ENCODE data around the gene TRIM66. TPM values are rescaled to one million over a fixed set of nuclear protein-coding genes. Genes with fewer than 3 reads are reported as not detected.

Gene TRIM66
- polyA plus RNA-seq, 2 of the 4 experiments (the other 2 are of a cell fraction), result 2.5 to 9.8 TPM

- TF ChIP-seq PBX3 (IDR thresholded peaks at IDR 0.05) (no peak), NPAS2 (CRISPR knock-in tag; IDR thresholded peaks at IDR 0.05; ENCODE audit: borderline replicate concordance) (no peak), MAX (IDR thresholded peaks at IDR 0.05) (no peak), CBX2 (IDR thresholded peaks at IDR 0.05; ENCODE audit: borderline replicate concordance, low read depth) (no peak), HOXB5 (CRISPR knock-in tag; IDR thresholded peaks at IDR 0.05) (no peak), POLR2AphosphoS2 (conservative IDR thresholded peaks at IDR 0.05; ENCODE audit: low read length) (no peak)
Observed at GRCh38 chr11:8601376-8602133, 80.9 kb downstream of the TRIM66 start (continued).

- no peak for DNase-seq (ENCODE audit: low read depth in 1 of 2, low spot score in 1 of 2)
- no peak overlapping the region for H3K4me2 ChIP-seq
- ChIA-PET POLR2A (no interaction called here), CTCF (interaction anchor here (0.9 to 1.0 kb wide), 3 partner anchors 8 to 15 kb away, joined by 3 to 4 read pairs (median 4); no protein-coding TSS in a partner anchor)
- WGBS (ENCODE audit: missing lambda C conversion rate), result 81% methylated on average over 1 of the region's 1 CpG
- H3K27ac ChIP-seq, result no peak overlapping the region
- no peak for FAIRE-seq
- no peak overlapping the region for H3K4me3 ChIP-seq
- peaks cover 30% of the 10 kb centered on the region for H3K4me1 ChIP-seq
- no peaks in the 10 kb centered on the region for H3K9me3 ChIP-seq
- TF ChIP-seq HEYL (CRISPR knock-in tag; IDR thresholded peaks at IDR 0.05) (no peak), ZFP36 (IDR thresholded peaks at IDR 0.05; ENCODE audit: borderline replicate concordance, partially characterized antibody) (no peak), FOXS1 (CRISPR knock-in tag; IDR thresholded peaks at IDR 0.05) (no peak), ATOH8 (CRISPR knock-in tag; IDR thresholded peaks at IDR 0.05; ENCODE audit: low read depth) (no peak), ESRRA (IDR thresholded peaks at IDR 0.05; ENCODE audit: borderline replicate concordance, low read length) (no peak), SMC3 (IDR thresholded peaks at IDR 0.05) (no peak), E2F6 (IDR thresholded peaks at IDR 0.05; ENCODE audit: borderline replicate concordance, low read depth) (no peak), HES2 (IDR thresholded peaks at IDR 0.05) (no peak), ZNF302 (CRISPR knock-in tag; IDR thresholded peaks at IDR 0.05) (no peak), RNF2 (IDR thresholded peaks at IDR 0.05; ENCODE audit: borderline replicate concordance, low read depth) (no peak), RARB (CRISPR knock-in tag; IDR thresholded peaks at IDR 0.05) (no peak), BHLHE40 (IDR thresholded peaks at IDR 0.05; ENCODE audit: low read depth, low read length) (no peak), JUN (IDR thresholded peaks at IDR 0.05) (no peak)
- ATAC-seq, result no peak
Observed at GRCh38 chr11:8598506-8598905, 84.0 kb downstream of the TRIM66 start.

- Histone ChIP-seq H3K4me3 (no peak overlapping the region), H3K27ac (no peak overlapping the region), H3K9me3 (no peaks in the 10 kb centered on the region), H3K4me2 (peak overlapping the region; percentile 41), H3K4me1 (peaks cover 29% of the 10 kb centered on the region)
- ATAC-seq (peak; percentile 46 to 72; a peak in 5 of 6 replicates), FAIRE-seq (no peak), DNase-seq (ENCODE audit: low read depth in 1 of 2, low spot score in 1 of 2) (peak; percentile 44 to 66)
- no peak for TF ChIP-seq KDM5A (IDR thresholded peaks at IDR 0.05)
- no peak for TF ChIP-seq HES2 (IDR thresholded peaks at IDR 0.05)
- no peak for TF ChIP-seq FOSL2 (IDR thresholded peaks at IDR 0.05)
- TF ChIP-seq FOSL2 (CRISPR knock-in tag; IDR thresholded peaks at IDR 0.05), result 0 out of 2 replicates have a peak, but pooled peaks have one; percentile 17
- TF ChIP-seq CEBPB (IDR thresholded peaks at IDR 0.05), result peak; percentile 37 to 47; a peak in 3 of 4 replicates
- WGBS (ENCODE audit: missing lambda C conversion rate), result 9% methylated on average over 3 of the region's 3 CpGs
- ChIA-PET POLR2A (no interaction called here), CTCF (no interaction called here)
Observed at GRCh38 chr11:8597182-8597581, 85.3 kb downstream of the TRIM66 start.
